Lower leg skin (tissue), 4 donors: ENCODE measurements around the gene SOX6. TPM values are rescaled to one million over a fixed set of nuclear protein-coding genes. Genes with fewer than 3 reads are reported as not detected.

ENCODE experiments used
- DNase-seq, 2 donors: peaks; one replicate each; pipeline ENCODE4 v3.0.0-alpha.2; 2019; ENCODE audit warnings: low spot score in 2 of 2
- H3K4me3 ChIP-seq: fragments of 200-600 bp; sonication (generic); 2 replicates; pipeline ENCODE4 v1.5.1; 2017; ENCODE audit warnings: mild to moderate bottlenecking, low read depth; ENCODE audit not compliant: poor library complexity, severe bottlenecking
- POLR2A ChIP-seq, 2 donors: fragments of 450-650 bp; IDR thresholded peaks; one replicate each; pipeline ENCODE4 v1.6.1; 2016 to 2017; ENCODE audit warnings: antibody characterized with exemption in 2 of 2, mild to moderate bottlenecking in 1 of 2, moderate library complexity in 1 of 2
- WGBS, 2 donors: methylation state at CpG; one replicate each; pipeline ENCODE4 v1.1.5; 2018; 5-methylcytosine and 5-hydroxymethylcytosine counted together
- intact Hi-C: fragments of 100-400 bp; cut with DNase I; formaldehyde crosslinking; loops from one replicate; pipeline ENCODE4 v1.15.0; 2023; ENCODE audit warnings: low total_unique reads
- total RNA-seq, 4 donors: library from RNA; depleted of rRNA; stranded (reverse); fragments of >200 nt; gene quantifications; one replicate each; pipeline ENCODE4 v1.1.0, GENCODE V29; 2016
- TF ChIP-seq, protein P1 (sequence below), 3 donors: fragments of 450-650 bp; IDR thresholded peaks; one replicate each; pipeline ENCODE4 v1.5.1; 2016; ENCODE audit warnings: antibody characterized with exemption in 3 of 3, mild to moderate bottlenecking in 3 of 3, moderate library complexity in 2 of 3

Gene SOX6
- total RNA-seq, 4 donors from 2014 or later: 11.2 to 31.8 (median 11.6) TPM

DNA sequence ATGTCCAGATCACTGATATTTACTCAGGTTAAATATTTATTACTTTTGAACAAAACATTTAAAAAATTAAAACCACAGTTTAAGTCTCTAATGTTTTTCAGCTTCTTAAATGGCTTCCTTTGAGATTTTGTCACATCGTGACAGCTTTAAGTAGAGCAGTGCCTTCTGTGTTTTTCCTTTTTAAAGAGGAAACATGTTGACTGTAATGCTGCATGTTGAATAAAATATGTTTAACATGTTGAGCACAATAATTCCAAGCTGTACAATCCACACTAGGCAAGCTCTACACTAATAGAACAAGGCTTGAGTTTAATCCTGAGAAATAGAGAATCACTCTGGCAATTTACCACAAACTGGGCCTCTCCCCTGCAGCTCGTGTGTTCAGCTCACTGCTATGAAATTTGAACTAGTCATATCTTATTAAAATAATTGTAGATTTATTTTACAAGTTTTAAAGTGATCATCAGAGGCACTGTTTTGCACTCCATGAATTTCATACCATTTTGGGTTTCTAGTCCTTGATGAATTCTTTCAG lies 368.3 kb downstream of the SOX6 start:
- no peak overlapping the region for H3K4me3 ChIP-seq
- WGBS, 2 donors: 65 to 66% methylated on average over 2 of the region's 2 CpGs
- TF ChIP-seq, protein P1, sequence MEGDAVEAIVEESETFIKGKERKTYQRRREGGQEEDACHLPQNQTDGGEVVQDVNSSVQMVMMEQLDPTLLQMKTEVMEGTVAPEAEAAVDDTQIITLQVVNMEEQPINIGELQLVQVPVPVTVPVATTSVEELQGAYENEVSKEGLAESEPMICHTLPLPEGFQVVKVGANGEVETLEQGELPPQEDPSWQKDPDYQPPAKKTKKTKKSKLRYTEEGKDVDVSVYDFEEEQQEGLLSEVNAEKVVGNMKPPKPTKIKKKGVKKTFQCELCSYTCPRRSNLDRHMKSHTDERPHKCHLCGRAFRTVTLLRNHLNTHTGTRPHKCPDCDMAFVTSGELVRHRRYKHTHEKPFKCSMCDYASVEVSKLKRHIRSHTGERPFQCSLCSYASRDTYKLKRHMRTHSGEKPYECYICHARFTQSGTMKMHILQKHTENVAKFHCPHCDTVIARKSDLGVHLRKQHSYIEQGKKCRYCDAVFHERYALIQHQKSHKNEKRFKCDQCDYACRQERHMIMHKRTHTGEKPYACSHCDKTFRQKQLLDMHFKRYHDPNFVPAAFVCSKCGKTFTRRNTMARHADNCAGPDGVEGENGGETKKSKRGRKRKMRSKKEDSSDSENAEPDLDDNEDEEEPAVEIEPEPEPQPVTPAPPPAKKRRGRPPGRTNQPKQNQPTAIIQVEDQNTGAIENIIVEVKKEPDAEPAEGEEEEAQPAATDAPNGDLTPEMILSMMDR (IDR thresholded peaks at IDR 0.05): no peak
- TF ChIP-seq POLR2A (IDR thresholded peaks at IDR 0.05): no peak
- no peak for DNase-seq
- intact Hi-C loops: no loop called here

DNA sequence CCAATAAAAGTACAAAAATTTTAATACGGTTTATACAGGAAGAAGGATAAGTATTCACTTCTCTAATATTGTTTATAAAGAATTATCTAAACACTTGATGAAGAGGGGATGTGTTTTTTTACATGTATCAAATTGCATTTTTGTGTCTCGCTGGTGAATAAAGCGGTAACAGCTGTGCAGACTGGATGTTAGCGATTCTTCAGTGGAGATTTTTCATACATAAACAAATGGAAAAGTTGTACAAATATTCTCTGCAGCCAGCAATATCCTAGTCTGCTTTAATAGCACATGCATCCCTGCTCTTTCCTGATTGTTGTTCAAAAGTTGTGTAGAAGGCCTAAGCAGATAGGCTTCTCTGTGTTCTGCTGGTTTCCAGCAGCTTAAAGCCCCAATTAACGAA lies 369.3 kb downstream of the SOX6 start:
- no peak for DNase-seq
- TF ChIP-seq POLR2A (IDR thresholded peaks at IDR 0.05): no peak
- TF ChIP-seq, protein P1 (IDR thresholded peaks at IDR 0.05): no peak
- no peak overlapping the region for H3K4me3 ChIP-seq
- intact Hi-C loops: no loop called here
- WGBS, 2 donors: 84 to 85% methylated on average over 5 of the region's 5 CpGs

DNA sequence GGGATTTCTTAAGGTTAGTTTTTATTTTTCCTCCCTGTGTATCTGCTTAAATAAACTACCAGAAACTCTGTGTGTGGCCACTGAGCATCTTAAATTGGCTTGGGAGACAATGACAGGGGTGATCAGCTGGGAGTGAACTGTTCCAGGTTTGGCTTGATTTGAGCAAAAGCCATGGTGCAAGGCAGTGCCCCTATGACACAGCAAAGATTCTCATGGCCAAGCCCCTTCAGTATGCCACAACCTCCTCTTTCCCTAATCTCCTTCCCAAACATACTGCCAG lies 370.5 kb downstream of the SOX6 start:
- no peak for DNase-seq
- intact Hi-C loops: no loop called here
- H3K4me3 ChIP-seq: no peak overlapping the region
- no peak for TF ChIP-seq POLR2A (IDR thresholded peaks at IDR 0.05)
- TF ChIP-seq, protein P1 (IDR thresholded peaks at IDR 0.05): no peak

DNA sequence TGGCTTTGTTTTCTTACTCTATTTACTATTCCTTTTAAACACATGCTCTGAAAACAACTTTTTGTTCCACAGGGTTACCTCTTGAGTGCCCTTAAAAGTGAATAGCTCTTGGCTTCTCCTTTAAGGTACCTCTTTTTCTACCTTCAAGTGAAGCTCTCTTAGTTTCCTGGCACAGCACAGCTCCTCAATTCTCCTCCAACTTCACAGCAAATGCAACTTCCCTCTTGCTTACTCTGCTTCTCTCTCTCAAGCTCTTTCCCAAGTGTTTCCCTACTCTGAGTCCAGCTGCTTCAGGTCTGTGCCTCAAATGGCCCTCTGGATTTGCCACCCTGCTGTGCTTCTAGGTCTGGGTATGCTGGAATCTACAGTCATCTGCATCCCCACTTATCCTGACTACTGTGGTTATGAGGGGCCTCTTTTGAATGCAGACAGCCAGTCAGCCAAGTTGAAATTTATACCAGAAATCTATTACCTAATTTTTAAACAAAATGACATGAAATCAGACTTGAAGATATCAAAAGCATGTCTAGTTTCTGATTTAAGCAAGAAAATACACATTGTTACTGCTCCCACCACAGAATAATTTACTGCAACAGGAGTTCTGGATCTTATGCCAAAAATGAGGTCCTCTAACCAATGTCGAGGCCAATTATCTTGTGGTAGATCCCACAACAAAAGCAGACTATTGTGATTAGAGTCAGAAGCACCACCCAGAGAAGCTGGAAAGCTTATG lies 371.1 kb downstream of the SOX6 start:
- intact Hi-C loops: no loop called here

DNA sequence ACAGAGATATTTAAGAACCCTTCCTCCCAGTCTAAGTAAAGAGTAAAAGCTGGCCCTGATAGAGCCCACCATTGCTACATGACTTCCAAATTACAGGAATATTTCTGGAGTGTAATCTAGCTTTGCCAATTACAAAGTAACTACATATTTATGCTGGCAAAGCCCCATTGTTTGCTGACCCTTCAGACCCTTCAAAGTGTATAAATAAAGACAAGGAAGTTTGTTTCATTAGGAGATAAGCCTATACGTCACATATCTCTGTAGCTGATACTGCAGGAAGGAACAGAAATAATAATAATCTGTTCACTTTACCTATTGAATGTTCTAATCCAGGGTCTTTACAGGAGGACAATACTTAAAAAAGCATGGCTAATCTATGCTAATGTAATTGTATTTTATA lies 375.1 kb downstream of the SOX6 start:
- TF ChIP-seq POLR2A (IDR thresholded peaks at IDR 0.05): no peak
- TF ChIP-seq, protein P1 (IDR thresholded peaks at IDR 0.05): no peak
- no peak for DNase-seq
- WGBS, 2 donors: 89 to 95% methylated on average over 1 of the region's 1 CpG
- H3K4me3 ChIP-seq: no peak overlapping the region
- intact Hi-C loops: no loop called here

More for the DNA sequence above, 371.1 kb downstream of the SOX6 start:
- TF ChIP-seq, protein P1 (IDR thresholded peaks at IDR 0.05): no peak
- no peak for TF ChIP-seq POLR2A (IDR thresholded peaks at IDR 0.05)
- H3K4me3 ChIP-seq: no peak overlapping the region
- WGBS, 2 donors: 47 to 51% methylated on average over 1 of the region's 1 CpG
- no peak for DNase-seq

DNA sequence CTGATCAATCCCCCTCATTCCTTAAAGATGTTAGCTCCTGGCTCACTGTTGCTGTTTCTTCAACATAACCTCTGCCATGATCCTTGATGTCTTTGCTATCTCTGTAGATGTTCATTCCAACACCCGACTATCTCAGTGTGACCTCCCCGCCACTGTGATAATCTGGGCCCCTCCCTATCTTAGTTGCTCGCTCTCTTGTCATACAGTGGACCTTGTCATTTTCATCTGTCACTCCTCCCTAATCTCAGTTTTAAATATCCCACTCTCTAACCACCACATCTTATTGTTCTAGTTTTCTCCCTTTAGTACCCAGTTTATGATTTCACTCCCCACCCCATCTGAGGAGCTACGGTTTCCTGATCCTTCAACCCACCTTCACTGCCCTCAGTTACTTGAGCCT lies 379.2 kb downstream of the SOX6 start:
- H3K4me3 ChIP-seq: no peak overlapping the region
- 83 to 92% methylated on average over 4 of the region's 4 CpGs for WGBS, 2 donors
- DNase-seq: no peak
- no peak for TF ChIP-seq POLR2A (IDR thresholded peaks at IDR 0.05)
- TF ChIP-seq, protein P1 (IDR thresholded peaks at IDR 0.05): no peak
- intact Hi-C loops: no loop called here
